HUDEP-2 (cell line): ENCODE results near the gene ZNF550.

ENCODE experiments used
- DNase-seq, 76 experiments: peaks; one replicate each; lab custom pipeline; 2025; ENCODE audit not compliant: unreplicated experiment in 76 of 76; lab: John Stamatoyannopoulos, UW

ZNF550 gene

DNA sequence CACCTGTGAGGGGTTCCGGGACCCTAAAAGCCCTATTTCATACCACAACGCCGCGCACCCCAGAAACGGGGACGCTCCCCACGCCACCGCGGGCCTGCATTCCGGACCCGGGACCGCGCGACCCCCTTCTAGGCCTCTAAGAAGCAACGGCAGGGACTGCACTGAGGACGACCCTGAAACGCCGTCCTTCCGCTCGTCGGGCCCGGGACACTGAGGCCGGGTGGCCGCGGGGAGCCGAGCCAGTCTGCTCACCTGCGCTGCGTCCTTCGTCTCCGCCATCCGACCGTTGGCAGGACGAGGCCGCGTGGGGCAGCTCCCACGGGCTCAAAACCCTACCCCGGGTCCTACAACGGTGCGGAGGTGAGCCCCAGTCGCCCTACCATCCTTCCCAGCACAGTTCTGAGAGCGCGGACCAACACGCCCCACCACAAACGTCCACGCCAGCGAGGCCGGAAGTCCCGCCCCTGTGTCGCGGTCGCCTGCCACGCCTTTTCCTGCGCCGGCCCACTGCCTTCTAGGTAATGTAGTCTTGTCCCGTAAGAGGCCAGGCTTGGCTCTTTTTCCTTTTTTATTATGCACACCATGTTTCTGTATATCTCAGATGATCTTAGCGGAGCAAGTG is at the start of gene ZNF550:
Gene ZNF550, minus strand, starts transcription at position 460 of the 622 bp plus-strand sequence. Its CDS starts 181 bp downstream, at position 279.
- DNase-seq: peak in 74 of 76 experiments; percentile 39 to 93 (median 82)

DNA sequence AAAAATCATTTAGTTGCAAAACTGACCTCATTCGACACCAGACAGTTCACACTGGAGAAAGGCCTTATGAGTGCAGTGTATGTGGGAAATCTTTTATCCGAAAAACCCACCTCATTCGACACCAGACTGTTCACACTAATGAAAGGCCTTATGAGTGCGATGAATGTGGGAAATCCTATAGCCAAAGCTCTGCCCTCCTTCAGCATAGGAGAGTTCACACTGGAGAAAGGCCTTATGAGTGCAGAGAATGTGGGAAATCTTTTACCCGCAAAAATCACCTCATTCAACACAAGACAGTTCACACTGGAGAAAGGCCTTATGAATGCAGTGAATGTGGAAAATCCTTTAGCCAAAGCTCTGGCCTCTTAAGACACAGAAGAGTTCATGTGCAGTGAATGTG is 47.3 kb upstream of the ZNF550 start:
- no peak for DNase-seq

DNA sequence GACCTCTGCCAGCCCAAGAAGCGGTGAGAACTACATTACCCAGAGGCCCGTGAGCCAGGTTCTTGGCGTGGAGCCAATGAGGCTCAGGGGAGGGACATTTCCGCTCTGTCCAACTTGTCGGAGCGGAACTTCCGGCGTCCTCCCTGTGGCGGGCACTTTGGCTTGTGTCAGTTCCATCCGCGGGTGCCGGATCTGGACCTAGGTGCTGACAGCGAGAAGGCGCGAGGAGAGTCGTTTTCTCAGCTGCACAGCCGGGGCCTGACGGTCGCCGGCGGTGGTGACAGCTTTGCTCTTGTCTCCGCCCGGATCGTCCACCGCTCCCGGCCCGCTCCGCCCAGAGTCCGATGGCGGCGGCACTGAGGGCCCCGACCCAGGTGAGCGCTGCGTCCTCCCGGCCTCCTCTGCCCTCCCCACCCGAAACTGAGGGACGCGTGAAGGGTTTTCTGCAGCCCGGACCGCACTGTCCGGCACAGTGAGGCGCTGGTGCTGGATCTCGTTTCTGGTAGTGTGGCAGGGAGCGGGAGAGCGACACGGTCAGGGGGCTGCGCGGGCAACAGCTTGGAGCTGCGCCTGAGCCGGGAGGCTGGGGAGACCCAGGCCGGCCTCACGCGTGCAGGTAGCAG is 40.2 kb upstream of the ZNF550 start, which contains the start of gene ZNF530:
Gene ZNF530, plus strand, starts transcription at position 125 of the 623 bp plus-strand sequence. CDS start 4,461 bp downstream, outside the sequence.
- DNase-seq: peak in 75 of 76 experiments; percentile 49 to 97 (median 90)

DNA sequence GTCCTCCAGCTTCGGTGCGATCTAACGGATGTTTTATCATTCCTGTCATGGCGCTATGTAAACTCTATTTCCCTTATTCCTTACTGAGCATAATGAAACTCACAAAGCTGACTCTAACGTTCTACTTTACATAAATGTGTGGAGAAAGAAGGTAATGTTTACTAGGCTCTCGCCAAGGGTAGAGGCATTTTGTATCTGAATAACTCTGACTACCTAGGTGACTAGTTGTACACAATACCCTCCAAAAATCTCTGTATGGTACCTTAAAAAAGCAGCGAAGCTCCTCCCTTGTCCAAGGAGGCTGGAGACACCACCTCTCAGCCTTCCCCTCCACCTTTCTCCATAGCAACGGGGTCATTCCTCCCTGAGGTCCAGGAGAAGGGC is 39.7 kb upstream of the ZNF550 start:
- no peak for DNase-seq

GRCh38 chr19:57587529-57587928 is 27.9 kb upstream of the ZNF550 start:
- no peak for DNase-seq

GRCh38 chr19:57583521-57584416 is 24.1 kb upstream of the ZNF550 start, which contains the start of gene ZIK1:
Gene ZIK1, plus strand, starts transcription at chr19:57584145. Its CDS starts 212 bp downstream, at chr19:57584357.
- DNase-seq: peak in 62 of 76 experiments; percentile 10 to 94 (median 62)

DNA sequence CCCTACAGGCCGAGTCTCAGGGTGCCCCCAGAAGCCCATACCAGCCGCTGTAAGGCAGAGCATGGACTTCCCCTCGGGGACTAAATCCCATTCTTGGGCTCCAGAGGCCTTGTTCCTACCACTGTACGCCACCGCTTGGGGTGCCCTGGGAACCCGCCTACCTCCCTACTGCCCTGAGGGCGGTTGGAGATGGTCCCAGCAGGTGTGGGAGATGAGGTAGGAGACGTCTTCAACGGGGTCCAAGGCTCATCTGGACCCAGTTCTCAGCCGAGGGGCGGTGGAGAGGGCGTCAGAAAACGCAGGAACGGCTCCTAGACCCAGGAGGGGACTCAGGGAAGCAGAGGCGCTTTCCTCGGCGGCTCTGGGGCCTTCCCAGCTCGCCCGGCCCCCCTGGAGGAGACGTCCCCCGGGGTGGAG is 23.4 kb upstream of the ZNF550 start:
- no peak for DNase-seq

DNA sequence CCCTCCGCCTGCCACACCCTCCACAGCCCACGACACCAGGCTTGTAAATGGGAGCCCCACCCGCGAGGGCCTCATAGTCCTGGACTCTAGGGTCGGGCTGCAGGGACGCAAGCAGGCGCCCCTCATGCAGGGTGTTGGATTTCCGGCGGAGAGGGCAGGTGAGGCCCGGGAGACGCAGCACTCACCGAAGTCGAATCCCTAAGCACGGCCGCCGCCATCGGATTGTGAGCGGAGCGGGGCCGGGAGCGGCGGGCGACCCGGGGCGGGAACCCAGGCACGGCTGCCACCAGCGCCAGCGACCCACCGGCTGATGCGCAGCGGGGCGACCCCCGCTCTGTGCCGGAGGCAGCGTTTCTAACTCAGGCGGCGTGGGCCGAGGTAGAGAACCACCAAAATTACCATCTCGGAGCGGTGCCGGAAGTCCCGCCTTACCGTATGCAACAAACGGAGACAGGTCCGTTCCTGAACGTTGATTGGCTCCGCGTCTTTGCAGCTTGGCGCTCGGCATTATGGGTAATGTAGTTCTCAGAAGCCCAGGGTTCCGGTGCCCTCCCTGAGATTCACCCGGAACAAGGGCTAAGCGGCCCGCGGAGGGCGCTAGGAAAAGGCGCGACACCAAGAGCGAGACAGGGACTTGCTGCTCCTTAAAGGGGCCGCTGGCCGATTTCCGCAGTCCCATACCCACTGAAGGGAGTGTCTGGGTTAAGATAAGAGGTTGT is 19.0 kb upstream of the ZNF550 start, which contains the start of gene ZNF416:
Gene ZNF416, minus strand, starts transcription at position 425 of the 719 bp plus-strand sequence. Its CDS starts 207 bp downstream, at position 218.
- peak; percentile 44 to 99 (median 97) for DNase-seq

GRCh38 chr19:57576661-57577060 is 17.0 kb upstream of the ZNF550 start:
- no peak for DNase-seq

- no peak for DNase-seq
Measured at GRCh38 chr19:57572415-57572947, 12.8 kb upstream of the ZNF550 start.

- DNase-seq: no peak
Measured at GRCh38 chr19:57570707-57571106, 11.0 kb upstream of the ZNF550 start.

DNA sequence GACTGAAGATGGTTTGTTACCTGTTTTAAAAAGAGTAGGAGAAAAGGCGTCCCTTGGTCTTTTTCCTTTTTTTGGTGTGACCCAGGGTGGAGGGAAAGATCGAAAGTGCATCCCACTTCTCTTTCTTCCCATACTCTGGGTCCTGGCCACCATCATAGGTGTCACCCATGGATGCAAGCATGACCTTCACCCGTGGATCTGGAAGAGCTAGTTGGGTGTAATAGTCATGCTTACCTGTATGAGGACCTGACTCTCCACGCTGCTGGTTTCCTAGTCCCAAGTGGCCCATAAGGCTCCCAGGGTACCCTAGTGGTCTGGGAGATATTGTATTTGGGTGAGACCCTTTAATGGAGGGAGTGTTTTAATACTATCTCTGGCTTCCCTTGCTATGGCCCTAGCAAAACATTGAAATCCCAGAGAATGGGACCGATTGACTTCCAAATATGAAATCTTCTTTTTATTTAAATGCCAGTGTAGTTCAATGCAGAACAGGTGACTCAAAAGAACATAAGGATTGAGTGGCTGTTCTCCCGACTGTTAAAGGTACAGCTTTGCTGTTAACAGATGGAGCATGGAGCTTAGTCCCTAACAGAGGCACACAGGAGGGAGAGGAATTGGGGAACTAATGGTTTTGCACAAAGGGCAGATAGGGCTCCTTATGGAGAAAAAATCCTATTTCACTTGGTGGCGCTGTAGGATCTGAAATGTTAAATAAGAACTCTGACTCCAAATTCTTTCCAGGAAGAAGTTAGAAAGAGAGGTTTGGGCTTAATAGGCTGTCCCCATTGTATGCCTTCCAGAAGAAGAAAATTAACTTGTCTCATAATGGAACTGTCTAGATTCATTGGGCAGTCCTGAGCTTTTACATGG is 7.0 kb upstream of the ZNF550 start:
- peak in 5 of 76 experiments; percentile 3 to 11 (median 9) for DNase-seq

- no peak for DNase-seq
Measured at GRCh38 chr19:57563547-57563946, 3.9 kb upstream of the ZNF550 start.

DNA sequence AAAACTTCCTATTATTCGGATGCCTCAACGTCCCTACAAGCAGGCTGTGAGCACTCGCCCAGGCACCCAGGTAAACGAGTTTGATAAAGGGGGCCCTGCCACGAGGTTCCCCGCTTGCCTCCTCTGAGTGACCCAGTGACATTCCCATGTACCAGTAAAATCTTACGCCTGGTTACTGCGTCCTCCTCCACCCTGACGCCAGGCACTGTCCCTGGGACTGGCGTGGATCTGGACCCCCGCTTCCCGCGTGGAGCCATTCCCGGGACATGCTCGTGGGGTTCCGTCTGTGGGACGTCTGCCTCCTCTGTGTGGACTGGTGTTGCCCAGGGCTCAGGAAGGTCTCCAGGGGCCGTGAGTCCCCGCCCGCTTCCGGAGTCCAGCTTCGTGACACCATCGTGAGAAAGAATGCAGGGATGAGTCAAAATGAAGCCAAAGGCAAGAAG is 407 bp upstream of the ZNF550 start:
- DNase-seq: no peak

DNA sequence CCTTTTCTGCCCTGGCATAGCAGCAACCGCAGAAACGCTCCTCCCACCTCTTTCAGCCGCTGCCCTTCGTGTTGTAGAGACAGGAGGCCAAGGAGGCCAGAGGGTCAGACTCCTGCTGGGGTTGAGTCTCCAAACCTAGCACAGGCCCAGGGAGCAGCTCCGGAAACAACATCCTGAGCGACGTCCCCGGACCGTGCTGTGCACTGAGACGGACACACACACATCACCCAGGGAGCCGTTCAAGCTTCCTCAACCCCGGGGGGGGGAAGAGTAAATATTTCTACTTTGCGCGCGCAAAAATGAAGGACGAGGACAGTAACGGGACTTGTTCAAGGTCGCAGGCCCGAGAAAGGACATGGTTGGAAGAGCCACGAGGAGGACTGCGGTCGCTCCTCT is 657 bp downstream of the ZNF550 start:
- peak in 30 of 76 experiments; percentile 2 to 38 (median 18) for DNase-seq

DNA sequence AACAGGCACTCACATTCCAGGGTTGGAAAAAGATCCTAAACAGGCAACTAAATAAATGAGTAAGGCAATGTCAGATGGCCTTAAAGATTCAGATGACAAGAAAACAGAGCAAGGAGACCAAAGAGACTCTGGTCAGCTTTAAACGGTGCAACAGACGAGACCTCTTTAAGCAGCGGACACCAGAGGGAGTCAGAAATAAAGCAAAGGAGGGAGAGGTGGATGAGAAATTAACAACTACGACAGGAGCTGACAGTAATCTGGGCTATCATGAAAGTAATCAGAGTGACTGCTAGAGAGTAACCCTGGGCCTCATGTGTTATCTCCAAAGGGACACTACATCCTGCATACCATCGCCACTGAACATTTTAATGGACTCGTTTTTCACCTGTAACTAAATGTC is 1.1 kb downstream of the ZNF550 start:
- peak in 1 of 76 experiments; percentile 30 for DNase-seq

DNA sequence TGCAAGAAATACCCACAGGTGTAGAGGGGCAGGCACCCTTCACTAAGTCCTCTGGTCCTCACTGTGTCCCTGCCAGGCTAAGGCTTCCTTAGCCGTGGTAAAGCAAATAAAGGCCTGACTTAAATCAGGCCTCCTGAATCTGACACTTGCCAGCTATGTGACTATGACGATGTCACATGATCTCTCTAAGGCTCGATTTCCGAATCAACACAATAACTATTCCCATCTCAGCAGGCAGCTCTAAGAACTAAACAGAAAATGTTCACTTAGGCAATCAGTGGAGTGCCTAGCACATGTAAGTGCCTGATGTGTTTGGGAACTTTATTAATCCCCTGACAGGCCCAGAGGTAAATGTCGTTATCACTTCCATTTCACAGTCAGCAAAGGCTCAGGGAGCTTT is 2.0 kb downstream of the ZNF550 start:
- no peak for DNase-seq

DNA sequence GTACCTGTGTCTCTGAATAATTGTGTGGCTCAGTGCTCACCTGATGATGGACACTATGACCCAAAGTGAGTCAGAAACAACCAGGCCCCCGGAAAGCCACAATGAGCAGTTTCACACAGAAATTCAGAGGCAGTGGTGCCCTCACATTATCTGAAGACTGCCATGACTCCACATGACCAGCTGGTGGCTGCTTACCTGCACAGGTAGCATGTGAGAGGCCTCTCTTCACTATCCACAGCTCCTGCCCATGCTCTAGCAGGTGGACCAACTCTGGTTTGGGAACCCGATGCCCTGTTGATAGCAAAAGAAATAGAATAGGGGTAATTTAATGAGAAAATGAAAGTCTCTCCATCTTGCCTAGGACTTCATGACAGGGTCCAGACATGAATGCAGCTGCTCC is 7.2 kb downstream of the ZNF550 start:
- no peak for DNase-seq

DNA sequence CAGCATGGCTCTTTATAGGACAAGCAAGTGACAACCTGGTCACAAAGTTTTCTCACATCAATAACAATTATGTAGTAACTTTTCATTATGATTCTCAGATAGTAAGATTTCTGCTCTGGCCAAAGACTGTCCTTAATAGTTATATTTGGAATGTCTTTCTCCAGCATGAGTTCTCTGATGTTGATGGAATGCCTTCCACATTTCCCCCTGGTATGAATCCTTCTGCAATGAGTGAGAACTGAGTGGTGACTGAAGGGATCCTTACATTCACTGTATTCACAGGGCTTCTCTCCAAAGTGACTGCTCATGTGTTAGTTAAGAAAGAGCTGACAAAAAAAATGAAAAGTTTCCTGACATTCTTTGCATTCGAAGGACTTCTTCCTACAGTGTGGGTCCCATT is 13.2 kb downstream of the ZNF550 start:
- no peak for DNase-seq
